ENCODE measurements around the gene HOXC4.

- TF ChIP-seq CTCF (IDR thresholded peaks at IDR 0.05): no peak
- no peak for TF ChIP-seq POLR2A (IDR thresholded peaks at IDR 0.05; ENCODE audit: low read depth)
Observed at GRCh38 chr12:54051874-54052437, 1.7 kb upstream of the HOXC4 start.
